ENCODE measurements around the gene COL17A1.
A peak's percentile ranks its signal among the peaks of the same experiment; 100 is the strongest.

The COL17A1 gene

GRCh38 chr10:104037261-104037951 lies 48.3 kb downstream of the COL17A1 start:
- DNase-seq: no peak
- H3K27me3 ChIP-seq (ENCODE audit: insufficient read depth, low read length, poor library complexity): peaks cover 9% of the 10 kb centered on the region
- no peak for TF ChIP-seq EZH2 (IDR thresholded peaks at IDR 0.05; ENCODE audit: borderline replicate concordance, low read depth, low read length, severe bottlenecking)
- TF ChIP-seq CTCF (IDR thresholded peaks at IDR 0.05; ENCODE audit: borderline replicate concordance, extremely low read depth, low read length, poor library complexity, severe bottlenecking): no peak
- no peaks in the 10 kb centered on the region for H3K79me2 ChIP-seq (ENCODE audit: insufficient read depth, low read length)
- H3K9me3 ChIP-seq (ENCODE audit: insufficient read depth, low read length, severe bottlenecking): no peaks in the 10 kb centered on the region
- no peaks in the 10 kb centered on the region for H3K4me1 ChIP-seq (ENCODE audit: insufficient read depth, low read length)
- H2AFZ ChIP-seq (ENCODE audit: low read depth, low read length): no peak overlapping the region
- peaks cover 5% of the 10 kb centered on the region; the same call in 1 of the 2 replicates for H3K36me3 ChIP-seq (ENCODE audit: insufficient read depth, low read length)
- H4K20me1 ChIP-seq (ENCODE audit: insufficient read depth, low read length): no peaks in the 10 kb centered on the region; the same call in 1 of the 2 replicates
- H3K4me3 ChIP-seq (ENCODE audit: low read depth in 1 of 2, low read length in 2 of 2): no peak overlapping the region
- no peak overlapping the region for H3K27ac ChIP-seq (ENCODE audit: low read length)
- H3K4me2 ChIP-seq (ENCODE audit: insufficient read depth, low read length): no peak overlapping the region
- no peak for ATAC-seq (ENCODE audit: insufficient read depth, low read depth)
- no peak overlapping the region for H3K9ac ChIP-seq (ENCODE audit: low read depth, low read length)

GRCh38 chr10:104036518-104037260 lies 49.0 kb downstream of the COL17A1 start:
- H3K79me2 ChIP-seq (ENCODE audit: insufficient read depth, low read length): no peaks in the 10 kb centered on the region
- no peak for ATAC-seq (ENCODE audit: insufficient read depth, low read depth)
- H3K4me2 ChIP-seq (ENCODE audit: insufficient read depth, low read length): no peak overlapping the region
- peaks cover 11% of the 10 kb centered on the region for H3K36me3 ChIP-seq (ENCODE audit: insufficient read depth, low read length)
- no peaks in the 10 kb centered on the region; the same call in 1 of the 2 replicates for H4K20me1 ChIP-seq (ENCODE audit: insufficient read depth, low read length)
- H3K27me3 ChIP-seq (ENCODE audit: insufficient read depth, low read length, poor library complexity): peaks cover 2% of the 10 kb centered on the region
- no peak overlapping the region for H3K27ac ChIP-seq (ENCODE audit: low read length)
- no peaks in the 10 kb centered on the region for H3K4me1 ChIP-seq (ENCODE audit: insufficient read depth, low read length)
- no peaks in the 10 kb centered on the region for H3K9me3 ChIP-seq (ENCODE audit: insufficient read depth, low read length, severe bottlenecking)
- DNase-seq: no peak
- no peak overlapping the region for H3K4me3 ChIP-seq (ENCODE audit: low read depth in 1 of 2, low read length in 2 of 2)
- no peak overlapping the region for H3K9ac ChIP-seq (ENCODE audit: low read depth, low read length)
- no peak overlapping the region for H2AFZ ChIP-seq (ENCODE audit: low read depth, low read length)
- TF ChIP-seq EZH2 (IDR thresholded peaks at IDR 0.05; ENCODE audit: borderline replicate concordance, low read depth, low read length, severe bottlenecking) (no peak), CTCF (IDR thresholded peaks at IDR 0.05; ENCODE audit: borderline replicate concordance, extremely low read depth, low read length, poor library complexity, severe bottlenecking) (no peak)

- H3K9me3 ChIP-seq (ENCODE audit: insufficient read depth, low read length, severe bottlenecking): no peaks in the 10 kb centered on the region
- peaks cover 16% of the 10 kb centered on the region for H3K36me3 ChIP-seq (ENCODE audit: insufficient read depth, low read length)
- H2AFZ ChIP-seq (ENCODE audit: low read depth, low read length): no peak overlapping the region
- no peak overlapping the region for H3K9ac ChIP-seq (ENCODE audit: low read depth, low read length)
- no peaks in the 10 kb centered on the region for H3K27me3 ChIP-seq (ENCODE audit: insufficient read depth, low read length, poor library complexity)
- H3K4me3 ChIP-seq (ENCODE audit: low read depth in 1 of 2, low read length in 2 of 2): no peak overlapping the region
- H4K20me1 ChIP-seq (ENCODE audit: insufficient read depth, low read length): no peaks in the 10 kb centered on the region; the same call in 1 of the 2 replicates
- H3K4me1 ChIP-seq (ENCODE audit: insufficient read depth, low read length): no peaks in the 10 kb centered on the region
- DNase-seq (no peak), ATAC-seq (ENCODE audit: insufficient read depth, low read depth) (peak; percentile 7; the same call in 1 of the 3 replicates)
- no peaks in the 10 kb centered on the region for H3K79me2 ChIP-seq (ENCODE audit: insufficient read depth, low read length)
- H3K27ac ChIP-seq (ENCODE audit: low read length): no peak overlapping the region
- H3K4me2 ChIP-seq (ENCODE audit: insufficient read depth, low read length): no peak overlapping the region
- TF ChIP-seq EZH2 (IDR thresholded peaks at IDR 0.05; ENCODE audit: borderline replicate concordance, low read depth, low read length, severe bottlenecking): no peak
- TF ChIP-seq CTCF (IDR thresholded peaks at IDR 0.05; ENCODE audit: borderline replicate concordance, extremely low read depth, low read length, poor library complexity, severe bottlenecking): no peak
Measured at GRCh38 chr10:104036069-104036384, 49.7 kb downstream of the COL17A1 start.

All from DND-41 (cell line).